Mesenchymal stem cell (in vitro differentiated cells and primary cell): Measurements from ENCODE around the gene AGAP1.
A peak's percentile ranks its signal among the peaks of the same experiment; 100 is the strongest.

Experiments
- DNase-seq: peaks from one replicate; pipeline ENCODE4 v3.0.0-alpha.2; 2013
- H2AFZ ChIP-seq: one replicate; pipeline ENCODE4 v1.6.1; 2013; ENCODE audit warnings: low read depth, mild to moderate bottlenecking, control low read depth, inconsistent platforms, low read length, moderate library complexity
- H2AK5ac ChIP-seq: 2 replicates; pipeline ENCODE4 v1.6.1; 2013; ENCODE audit warnings: low read length, moderate library complexity, mild to moderate bottlenecking, inconsistent platforms; ENCODE audit not compliant: severe bottlenecking
- H2BK120ac ChIP-seq: one replicate; pipeline ENCODE4 v1.6.1; 2013; ENCODE audit warnings: low read depth, mild to moderate bottlenecking, inconsistent platforms, low read length, moderate library complexity
- H2BK12ac ChIP-seq, 2 experiments: one replicate each; pipeline ENCODE4 v1.6.1; 2013; ENCODE audit warnings: inconsistent platforms in 2 of 2, low read length in 2 of 2, mild to moderate bottlenecking in 2 of 2, moderate library complexity in 2 of 2, control low read depth in 1 of 2
- H2BK15ac ChIP-seq: one replicate; pipeline ENCODE4 v1.6.1; 2013; ENCODE audit warnings: mild to moderate bottlenecking, low read depth, inconsistent platforms; ENCODE audit not compliant: poor library complexity, severe bottlenecking
- H2BK5ac ChIP-seq: 2 replicates; pipeline ENCODE4 v1.6.1; 2013; ENCODE audit warnings: low read depth, mild to moderate bottlenecking, low read length, control low read depth, inconsistent platforms; ENCODE audit not compliant: poor library complexity, severe bottlenecking
- H3K14ac ChIP-seq, 2 experiments: one replicate each; pipeline ENCODE4 v1.6.1; 2013; ENCODE audit warnings: inconsistent platforms in 2 of 2, low read length in 2 of 2, control low read depth in 1 of 2, mild to moderate bottlenecking in 1 of 2, moderate library complexity in 1 of 2
- H3K18ac ChIP-seq, 2 experiments: one replicate each; pipeline ENCODE4 v1.6.1; 2013; ENCODE audit warnings: inconsistent platforms in 2 of 2, low read length in 2 of 2, control low read depth in 1 of 2, low read depth in 1 of 2, mild to moderate bottlenecking in 1 of 2
- H3K23ac ChIP-seq, 2 experiments: one replicate each; pipeline ENCODE4 v1.6.1; 2013; ENCODE audit warnings: inconsistent platforms in 2 of 2, low read length in 2 of 2, mild to moderate bottlenecking in 2 of 2, moderate library complexity in 2 of 2, control low read depth in 1 of 2
- H3K27ac ChIP-seq: 2 replicates; pipeline ENCODE4 v1.5.1; 2013; ENCODE audit warnings: mild to moderate bottlenecking, moderate library complexity, low read length, control low read depth, inconsistent platforms; ENCODE audit not compliant: poor library complexity, severe bottlenecking
- H3K27me3 ChIP-seq, 2 experiments: 2 replicates each; pipeline versions ENCODE4 v1.6.1 to v1.7.0; 2013; ENCODE audit warnings: low read length in 2 of 2, mild to moderate bottlenecking in 2 of 2, moderate library complexity in 2 of 2, control low read depth in 1 of 2, inconsistent platforms in 1 of 2; ENCODE audit not compliant: control insufficient read depth in 1 of 2, insufficient read depth in 1 of 2
- H3K36me3 ChIP-seq, 2 experiments: 2 replicates each; pipeline versions ENCODE4 v1.6.1 to v1.7.0; 2013; ENCODE audit warnings: low read length in 2 of 2, control low read depth in 1 of 2, inconsistent platforms in 1 of 2, low read depth in 1 of 2, mild to moderate bottlenecking in 1 of 2; ENCODE audit not compliant: insufficient read depth in 2 of 2, control insufficient read depth in 1 of 2
- H3K4ac ChIP-seq, 2 experiments: one replicate each; pipeline ENCODE4 v1.6.1; 2013; ENCODE audit warnings: inconsistent platforms in 2 of 2, low read length in 2 of 2, mild to moderate bottlenecking in 2 of 2, moderate library complexity in 2 of 2, control low read depth in 1 of 2, low read depth in 1 of 2
- H3K4me1 ChIP-seq: 2 replicates; pipeline ENCODE4 v1.6.1; 2013; ENCODE audit warnings: low read depth, low read length, control low read depth; ENCODE audit not compliant: control insufficient read depth, insufficient read depth
- H3K4me2 ChIP-seq: 2 replicates; pipeline ENCODE4 v1.6.1; 2013; ENCODE audit warnings: low read length, mild to moderate bottlenecking, inconsistent platforms; ENCODE audit not compliant: poor library complexity, severe bottlenecking
- H3K4me3 ChIP-seq, 2 experiments: 2 replicates each; pipeline versions ENCODE4 v1.5.1 to v1.7.0; 2013; ENCODE audit warnings: low read length in 2 of 2, mild to moderate bottlenecking in 2 of 2, control low read depth in 1 of 2, low read depth in 1 of 2; ENCODE audit not compliant: insufficient read depth in 1 of 2
- H3K79me1 ChIP-seq: replicated peaks from 2 replicates; pipeline ENCODE4 v1.6.1; 2013; ENCODE audit warnings: mild to moderate bottlenecking, control low read depth, low read length, inconsistent platforms; ENCODE audit not compliant: poor library complexity, severe bottlenecking
- H3K9ac ChIP-seq: 2 replicates; pipeline ENCODE4 v1.7.0; 2013; ENCODE audit warnings: mild to moderate bottlenecking, low read length, moderate library complexity
- H3K9me3 ChIP-seq: 2 replicates; pipeline ENCODE4 v1.7.0; 2013; ENCODE audit warnings: mild to moderate bottlenecking, low read length; ENCODE audit not compliant: control insufficient read depth
- H4K8ac ChIP-seq: one replicate; pipeline ENCODE4 v1.6.1; 2013; ENCODE audit warnings: inconsistent platforms, mild to moderate bottlenecking, low read length, moderate library complexity
- H4K91ac ChIP-seq: one replicate; pipeline ENCODE4 v1.6.1; 2013; ENCODE audit warnings: mild to moderate bottlenecking, low read length, inconsistent platforms
- WGBS: methylation state at CpG from one replicate; pipeline ENCODE4 v1.1.7; 2013; ENCODE audit warnings: mixed read lengths; 5-methylcytosine and 5-hydroxymethylcytosine counted together

Gene AGAP1

DNA sequence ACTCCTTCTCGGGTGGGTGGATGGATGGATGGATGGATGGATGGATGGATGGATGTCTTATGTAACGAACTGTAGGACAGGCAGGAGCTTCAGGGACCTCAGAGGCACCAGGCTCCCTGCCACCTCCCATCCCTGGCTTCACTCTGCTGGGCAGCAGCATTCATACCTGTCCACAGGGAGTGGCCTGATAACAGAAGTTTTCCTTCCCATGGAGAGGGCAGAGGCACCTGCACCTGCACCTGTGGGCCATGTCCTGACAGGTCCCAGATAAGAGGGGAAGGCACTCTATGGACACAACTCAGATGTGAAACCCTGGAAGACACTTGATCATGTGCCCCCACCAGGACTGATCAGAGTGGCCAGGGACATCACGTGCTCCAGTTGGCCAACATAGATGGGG, 532.0 kb downstream of the AGAP1 start:
- no peak for DNase-seq
- H4K8ac ChIP-seq: no peak overlapping the region
- no peak overlapping the region for H4K91ac ChIP-seq
- H3K23ac ChIP-seq: no peak overlapping the region
- H2BK12ac ChIP-seq: no peak overlapping the region
- no peaks in the 10 kb centered on the region for H3K9me3 ChIP-seq
- peaks cover 3 to 7% of the 10 kb centered on the region in 2 experiments for H3K36me3 ChIP-seq
- H3K79me1 ChIP-seq: peaks cover 2% of the 10 kb centered on the region
- H3K9ac ChIP-seq: no peak overlapping the region
- no peaks in the 10 kb centered on the region for H3K27me3 ChIP-seq
- H3K18ac ChIP-seq: no peak overlapping the region
- no peak overlapping the region for H2BK120ac ChIP-seq
- H3K4ac ChIP-seq: no peak overlapping the region
- no peak overlapping the region for H2BK5ac ChIP-seq
- no peak overlapping the region for H2AFZ ChIP-seq
- no peak overlapping the region for H3K4me2 ChIP-seq
- 97% methylated on average over 2 of the region's 3 CpGs for WGBS
- H2AK5ac ChIP-seq: no peak overlapping the region
- no peak overlapping the region for H3K4me3 ChIP-seq
- H3K27ac ChIP-seq: no peak overlapping the region
- no peak overlapping the region for H2BK15ac ChIP-seq
- H3K14ac ChIP-seq: no peak overlapping the region
- H3K4me1 ChIP-seq: no peaks in the 10 kb centered on the region

DNA sequence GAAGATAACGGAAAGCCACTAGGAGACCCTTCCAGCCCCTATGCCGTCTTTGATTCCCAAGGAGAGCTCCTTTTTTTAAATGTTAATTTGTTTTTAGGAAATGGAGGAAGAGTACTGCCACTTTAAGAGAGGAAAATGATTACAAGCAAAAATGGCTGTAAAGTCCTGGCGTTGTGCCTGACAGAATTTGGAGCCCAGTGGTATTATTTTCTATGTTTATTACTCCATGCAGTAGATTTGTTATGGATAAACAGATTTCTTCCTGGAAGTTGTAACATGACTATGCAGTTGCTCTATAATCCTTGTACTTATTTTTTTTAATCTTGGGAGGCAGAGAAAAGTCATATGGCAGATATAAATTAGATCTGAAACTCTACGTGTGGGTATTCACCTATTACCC, 533.0 kb downstream of the AGAP1 start:
- no peaks in the 10 kb centered on the region for H3K27me3 ChIP-seq
- H2BK5ac ChIP-seq: no peak overlapping the region
- H3K4me3 ChIP-seq: no peak overlapping the region
- H4K8ac ChIP-seq: no peak overlapping the region
- H3K4me2 ChIP-seq: no peak overlapping the region
- H3K23ac ChIP-seq: no peak overlapping the region
- no peak overlapping the region for H3K18ac ChIP-seq
- H3K9ac ChIP-seq: no peak overlapping the region
- H2AFZ ChIP-seq: no peak overlapping the region
- H3K79me1 ChIP-seq: peaks cover 2% of the 10 kb centered on the region
- H2BK120ac ChIP-seq: no peak overlapping the region
- no peak overlapping the region for H2BK15ac ChIP-seq
- H3K27ac ChIP-seq: no peak overlapping the region
- peaks cover 3 to 7% of the 10 kb centered on the region in 2 experiments for H3K36me3 ChIP-seq
- 92% methylated on average over 3 of the region's 4 CpGs for WGBS
- H3K14ac ChIP-seq: no peak overlapping the region
- H3K9me3 ChIP-seq: no peaks in the 10 kb centered on the region
- no peaks in the 10 kb centered on the region for H3K4me1 ChIP-seq
- no peak overlapping the region for H4K91ac ChIP-seq
- H3K4ac ChIP-seq: no peak overlapping the region
- H2AK5ac ChIP-seq: no peak overlapping the region
- H2BK12ac ChIP-seq: no peak overlapping the region
- no peak for DNase-seq

DNA sequence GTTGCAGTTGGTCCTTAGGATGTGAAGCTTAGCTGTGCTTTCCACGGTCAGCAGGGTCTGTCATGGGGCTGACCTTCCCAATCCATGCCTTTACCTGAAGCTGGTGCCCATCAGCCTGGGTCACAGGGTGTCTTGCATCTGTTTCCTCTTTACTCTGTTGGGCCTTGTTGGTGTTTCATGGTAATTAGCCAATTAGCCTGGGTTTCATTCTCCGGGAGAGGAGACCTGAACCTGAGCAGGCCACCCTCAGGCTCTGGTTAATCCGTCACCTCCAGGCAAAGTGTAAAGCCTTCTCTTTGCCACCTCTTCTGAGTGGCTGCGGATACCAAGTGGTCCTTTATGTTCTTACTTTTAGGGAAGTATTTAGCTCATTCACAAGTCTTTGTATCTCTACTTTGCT, 534.2 kb downstream of the AGAP1 start:
- H3K4me3 ChIP-seq: no peak overlapping the region

DNA sequence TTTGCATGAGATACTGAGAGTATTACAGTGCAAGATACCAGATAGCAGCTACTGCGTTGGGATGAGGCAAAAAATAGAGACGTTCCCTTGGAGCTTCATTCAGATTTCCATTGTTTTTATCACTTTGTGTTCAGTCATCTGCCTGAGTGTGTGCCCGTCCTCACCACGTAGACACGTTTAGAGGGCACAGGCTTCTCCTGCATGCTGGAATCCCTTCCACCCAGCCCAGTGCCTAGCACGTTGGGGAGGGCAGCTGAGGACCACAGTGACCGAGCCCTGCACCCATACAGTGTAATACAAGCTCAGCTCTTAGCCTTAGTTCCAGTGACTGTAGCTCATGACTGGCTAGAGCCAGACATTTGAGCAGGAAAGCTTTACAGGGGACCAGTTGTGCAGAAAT, 539.6 kb downstream of the AGAP1 start:
- WGBS: 88% methylated on average over 7 of the region's 7 CpGs

More for the DNA sequence above, 534.2 kb downstream of the AGAP1 start:
- Histone ChIP-seq H3K9me3 (no peaks in the 10 kb centered on the region), H2BK5ac (no peak overlapping the region), H3K27ac (no peak overlapping the region), H3K27me3 (no peaks in the 10 kb centered on the region), H3K14ac (no peak overlapping the region), H4K8ac (no peak overlapping the region), H3K4me1 (no peaks in the 10 kb centered on the region), H4K91ac (peak overlapping the region; percentile 48), H2BK120ac (no peak overlapping the region), H3K4me2 (no peak overlapping the region), H3K9ac (no peak overlapping the region), H3K4ac (no peak overlapping the region), H3K23ac (no peak overlapping the region), H2BK15ac (no peak overlapping the region), H3K18ac (no peak overlapping the region), H2AK5ac (no peak overlapping the region), H3K36me3 (peaks cover 3 to 7% of the 10 kb centered on the region in 2 experiments), H2AFZ (no peak overlapping the region), H2BK12ac (no peak overlapping the region), H3K79me1 (peaks cover 2% of the 10 kb centered on the region)
- DNase-seq: no peak
- WGBS: 87% methylated on average over 4 of the region's 4 CpGs

More for the DNA sequence above, 539.6 kb downstream of the AGAP1 start:
- no peak overlapping the region for H3K4me2 ChIP-seq
- no peak overlapping the region for H3K9ac ChIP-seq
- H3K23ac ChIP-seq: no peak overlapping the region
- no peaks in the 10 kb centered on the region for H3K27me3 ChIP-seq
- H4K91ac ChIP-seq: no peak overlapping the region
- H3K9me3 ChIP-seq: no peaks in the 10 kb centered on the region
- H2AK5ac ChIP-seq: no peak overlapping the region
- DNase-seq: no peak
- H2BK12ac ChIP-seq: no peak overlapping the region
- H3K14ac ChIP-seq: peak overlapping the region in 1 of 2 experiments; percentile 35
- H3K4ac ChIP-seq: no peak overlapping the region
- no peak overlapping the region for H2BK5ac ChIP-seq
- no peak overlapping the region for H2AFZ ChIP-seq
- H4K8ac ChIP-seq: no peak overlapping the region
- H3K18ac ChIP-seq: no peak overlapping the region
- no peak overlapping the region for H3K27ac ChIP-seq
- peaks cover 7 to 15% of the 10 kb centered on the region in 2 experiments for H3K36me3 ChIP-seq
- H2BK15ac ChIP-seq: no peak overlapping the region
- no peak overlapping the region for H3K4me3 ChIP-seq
- H2BK120ac ChIP-seq: no peak overlapping the region
- no peaks in the 10 kb centered on the region for H3K4me1 ChIP-seq
- H3K79me1 ChIP-seq: peaks cover 2% of the 10 kb centered on the region
